HG03066 (cell line): ENCODE measurements around the gene VPS8.

ENCODE experiments used
- ATAC-seq: cut with Tn5 transposase; IDR thresholded peaks from one replicate; pipeline ENCODE4 v1.9.1; 2021; ENCODE audit warnings: low read depth; ENCODE audit not compliant: unreplicated experiment

The VPS8 gene

GRCh38 chr3:184807549-184807948 is 4.4 kb upstream of the VPS8 start:
- no peak for ATAC-seq

DNA sequence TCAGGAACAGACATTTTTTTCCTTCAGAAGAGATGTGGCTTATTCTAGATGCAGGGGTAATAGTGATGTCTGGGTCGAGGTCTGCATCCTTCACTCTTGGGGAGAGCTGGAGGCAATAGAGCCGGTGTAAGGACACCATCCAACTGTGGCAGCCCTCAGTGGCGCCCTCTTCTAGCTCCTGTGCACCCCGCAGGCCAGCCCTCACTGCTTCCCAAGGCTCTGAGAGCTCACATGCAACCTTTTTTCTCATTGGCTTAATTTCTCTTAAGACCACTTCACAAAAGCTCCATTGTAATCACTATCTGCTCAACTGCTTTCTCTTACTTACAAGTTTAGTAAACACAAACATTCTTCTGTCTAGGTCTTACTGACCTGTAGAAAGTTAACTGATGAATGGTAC is 3.9 kb upstream of the VPS8 start:
- ATAC-seq = no peak

DNA sequence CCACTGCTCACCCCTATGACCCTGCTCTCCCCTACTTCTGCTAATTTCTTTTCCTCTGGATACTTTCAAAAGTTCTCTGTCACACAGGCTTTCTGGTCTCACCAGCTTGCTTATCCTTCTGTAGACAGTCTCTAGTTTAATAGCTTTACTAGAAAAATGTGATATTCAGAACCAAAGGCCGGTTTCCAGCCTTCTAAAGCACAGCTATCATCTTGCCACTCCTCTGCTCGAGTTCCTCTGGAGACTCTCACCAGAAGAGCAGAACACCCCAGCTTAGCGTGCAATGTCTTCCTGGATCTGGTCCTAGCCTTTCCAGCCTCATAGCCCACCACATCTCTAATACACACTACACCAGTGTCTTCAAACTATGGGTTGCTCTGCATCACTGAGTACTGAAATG is 1.8 kb upstream of the VPS8 start:
- ATAC-seq = no peak

DNA sequence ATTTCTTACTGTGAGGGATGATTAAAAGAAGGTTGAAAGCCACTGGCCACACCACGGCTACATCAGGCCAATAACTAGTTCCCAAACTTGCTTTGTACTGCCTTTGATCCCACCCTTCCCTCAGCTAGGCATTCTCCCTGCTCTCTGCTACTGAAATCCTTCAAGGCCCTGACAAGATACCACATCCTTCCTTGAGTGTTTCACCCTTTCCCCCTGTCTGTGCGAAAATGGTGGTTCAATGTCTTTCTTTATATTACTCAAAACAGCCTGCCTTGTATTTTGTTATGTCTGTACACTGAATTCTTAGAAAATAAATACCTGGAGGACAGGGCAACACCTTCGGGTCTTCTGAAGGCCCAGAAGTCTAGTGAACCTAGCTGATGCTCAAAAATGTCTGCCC is 932 bp upstream of the VPS8 start:
- no peak for ATAC-seq

DNA sequence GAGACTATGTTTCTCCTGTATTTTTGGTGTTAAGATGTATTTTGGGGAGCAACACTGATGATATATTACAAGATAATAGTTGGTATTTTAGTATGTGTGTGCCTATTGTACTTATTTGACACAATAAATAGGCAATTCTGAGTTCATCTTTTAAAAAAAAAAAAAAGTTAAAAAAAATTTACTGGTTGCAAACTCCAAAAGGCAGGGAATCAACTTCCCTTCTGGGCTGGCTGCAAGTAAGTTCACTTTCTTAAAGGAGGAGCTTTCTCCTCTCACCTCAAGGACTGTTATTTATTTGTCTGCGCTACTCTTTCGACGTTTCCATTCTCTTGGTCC is 335 bp upstream of the VPS8 start:
- no peak for ATAC-seq

DNA sequence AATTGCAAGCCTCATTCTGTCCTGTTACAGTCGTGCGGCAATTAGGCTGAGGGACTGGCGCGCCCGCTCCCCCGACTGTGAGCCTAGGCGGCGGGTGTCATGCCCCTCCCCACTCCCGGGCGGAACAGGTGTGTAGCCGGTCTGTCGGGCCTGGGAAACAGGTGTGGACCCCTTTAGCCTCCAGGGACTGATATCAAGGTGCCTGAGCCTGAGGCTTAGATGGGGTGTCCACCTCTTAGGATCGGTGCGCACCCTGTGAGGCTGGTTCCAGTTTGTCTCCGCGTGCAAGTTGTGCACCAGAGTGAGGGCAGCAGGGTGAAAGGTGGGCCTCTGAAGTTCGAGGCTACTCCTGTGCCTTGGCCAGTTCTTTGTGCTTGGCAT is 686 bp downstream of the VPS8 start:
- peak; percentile 24 for ATAC-seq

GRCh38 chr3:184813357-184813756 is 1.4 kb downstream of the VPS8 start:
- ATAC-seq = no peak

- ATAC-seq = no peak
Measured at GRCh38 chr3:184814214-184814613, 2.2 kb downstream of the VPS8 start.

GRCh38 chr3:184815046-184815930 is 3.3 kb downstream of the VPS8 start:
- no peak for ATAC-seq

DNA sequence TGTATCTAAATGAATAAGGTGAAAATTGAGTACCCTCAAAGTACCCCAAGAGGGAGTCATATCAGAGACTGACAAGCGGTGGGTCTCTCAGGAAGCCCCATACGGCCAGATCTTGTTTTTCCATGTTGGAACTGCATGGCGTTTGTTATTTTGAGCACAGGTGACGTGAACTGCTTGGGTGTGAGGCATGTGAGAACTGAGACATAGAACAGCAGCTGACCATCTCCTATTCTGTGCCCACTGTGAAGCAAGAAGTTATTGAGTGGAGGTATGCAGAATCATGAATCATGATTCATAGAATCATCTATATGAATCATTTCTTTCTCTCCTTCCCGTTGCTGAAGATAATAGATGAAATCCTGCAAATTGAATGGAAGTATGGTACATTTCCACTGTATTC is 4.6 kb downstream of the VPS8 start:
- ATAC-seq = no peak

DNA sequence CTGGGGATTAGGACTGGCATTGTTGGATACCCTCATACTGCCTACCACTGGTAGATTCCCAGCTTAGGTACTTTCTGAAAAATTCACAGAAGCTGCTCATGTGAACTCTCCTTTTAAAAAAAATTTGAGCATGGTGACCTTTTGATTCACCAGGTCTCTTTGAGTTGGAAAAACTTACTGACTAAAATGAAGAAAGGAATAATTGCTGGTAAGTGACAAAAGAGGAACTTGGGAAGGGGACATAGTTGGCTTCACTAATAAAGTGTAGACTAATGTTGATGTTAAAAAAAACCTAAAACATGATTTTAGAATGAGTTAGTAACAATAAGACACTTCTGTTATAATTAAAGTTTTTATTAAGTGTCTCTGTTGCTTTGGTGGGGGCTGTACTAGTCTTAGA is 8.6 kb downstream of the VPS8 start:
- no peak for ATAC-seq

GRCh38 chr3:184821034-184821433 is 9.1 kb downstream of the VPS8 start:
- no peak for ATAC-seq

GRCh38 chr3:184822081-184822480 is 10.1 kb downstream of the VPS8 start:
- ATAC-seq = no peak

DNA sequence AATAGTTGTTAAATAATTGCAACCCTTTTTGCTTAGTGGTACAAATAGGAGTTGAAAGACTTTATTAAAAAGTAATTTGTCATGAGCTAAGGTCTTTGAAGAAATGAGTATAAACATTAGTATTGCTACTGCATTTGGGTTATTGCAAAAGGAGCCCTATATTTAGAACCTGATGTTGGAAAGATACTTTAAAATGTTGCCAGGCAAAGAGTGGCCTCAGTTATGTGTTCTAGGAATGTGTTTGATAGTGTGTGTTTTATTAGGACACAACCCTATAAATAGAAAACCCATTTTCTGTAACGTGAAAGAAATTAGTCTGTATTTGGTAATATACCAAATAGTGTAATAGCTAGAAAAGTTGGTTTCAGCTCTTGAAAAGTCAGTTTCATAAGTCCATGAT is 10.7 kb downstream of the VPS8 start:
- ATAC-seq = no peak

GRCh38 chr3:184823990-184824389 is 12.0 kb downstream of the VPS8 start:
- no peak for ATAC-seq

GRCh38 chr3:184825121-184825820 is 13.3 kb downstream of the VPS8 start:
- ATAC-seq = no peak

GRCh38 chr3:184827572-184827971 is 15.6 kb downstream of the VPS8 start:
- ATAC-seq = no peak

- ATAC-seq = no peak
Measured at GRCh38 chr3:184832044-184832443, 20.1 kb downstream of the VPS8 start.

DNA sequence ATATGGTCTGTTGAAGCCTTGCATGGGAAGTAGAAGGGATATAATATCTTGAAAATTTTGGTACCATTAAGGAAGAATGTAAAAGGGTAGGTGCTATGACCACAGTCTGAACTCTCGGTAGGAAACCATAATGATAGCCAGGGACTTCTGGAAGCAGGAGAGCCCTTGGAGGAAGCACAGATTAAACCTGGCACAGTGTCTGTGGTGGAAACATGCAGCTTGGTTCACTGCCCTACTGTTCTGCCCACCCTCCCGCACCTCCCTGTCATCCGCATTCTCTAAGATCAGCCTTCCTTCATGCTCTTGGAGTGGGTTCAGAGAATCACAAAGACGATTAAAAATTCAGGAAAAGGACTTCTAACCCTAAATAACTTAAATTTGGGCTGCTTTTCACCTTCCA is 20.9 kb downstream of the VPS8 start:
- no peak for ATAC-seq

DNA sequence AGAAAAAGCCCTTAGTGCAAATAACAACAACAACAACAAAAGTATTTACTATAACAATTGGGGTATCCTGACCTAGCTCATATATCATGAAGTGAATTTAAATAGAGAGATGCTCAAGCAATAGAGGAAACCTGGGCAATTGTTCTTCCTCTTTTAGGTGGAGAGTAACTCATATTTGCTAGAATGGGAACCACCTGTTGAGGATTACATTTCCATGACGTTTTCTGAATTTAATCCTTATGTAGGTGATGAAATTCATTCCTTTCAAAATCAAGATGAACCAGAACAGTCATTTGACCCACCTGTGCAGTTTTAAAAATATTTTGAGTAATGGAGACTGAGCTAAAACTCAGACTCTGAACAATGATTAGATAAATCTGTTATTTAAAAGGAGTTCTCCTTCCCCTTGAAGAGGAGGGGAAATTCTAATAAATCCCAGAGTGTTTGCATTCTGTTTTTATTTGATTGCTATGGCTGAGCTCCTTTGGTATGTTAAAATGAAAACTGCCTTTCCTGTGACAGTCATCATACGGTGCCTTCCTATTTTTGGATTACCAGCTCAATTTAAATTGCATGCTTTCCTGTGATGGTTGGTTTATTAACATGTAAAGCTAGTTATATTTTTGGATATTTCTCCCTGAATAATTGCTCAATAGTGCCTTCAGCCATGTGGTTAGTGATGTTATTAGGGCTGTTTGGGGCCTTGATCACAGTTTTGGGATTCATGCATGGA is 24.3 kb downstream of the VPS8 start:
- no peak for ATAC-seq

DNA sequence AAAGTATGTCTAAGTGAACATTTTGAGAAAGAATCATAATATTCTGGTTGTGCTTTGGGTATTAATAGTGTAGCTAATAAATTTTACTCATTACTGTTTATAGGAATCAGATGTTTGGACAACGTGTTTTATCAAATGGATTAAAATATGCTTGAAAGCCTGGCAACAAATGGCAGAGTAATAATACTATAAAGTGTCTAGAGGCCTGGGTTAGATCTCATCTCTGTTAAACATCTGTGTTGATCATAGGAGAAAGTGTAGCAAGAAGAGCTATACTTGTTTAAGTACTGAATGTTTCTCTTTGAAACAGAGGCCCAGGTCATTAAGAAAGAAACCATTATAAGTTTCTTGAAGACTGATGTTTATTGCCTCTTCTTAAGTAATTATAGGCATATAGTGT is 30.5 kb downstream of the VPS8 start:
- no peak for ATAC-seq

DNA sequence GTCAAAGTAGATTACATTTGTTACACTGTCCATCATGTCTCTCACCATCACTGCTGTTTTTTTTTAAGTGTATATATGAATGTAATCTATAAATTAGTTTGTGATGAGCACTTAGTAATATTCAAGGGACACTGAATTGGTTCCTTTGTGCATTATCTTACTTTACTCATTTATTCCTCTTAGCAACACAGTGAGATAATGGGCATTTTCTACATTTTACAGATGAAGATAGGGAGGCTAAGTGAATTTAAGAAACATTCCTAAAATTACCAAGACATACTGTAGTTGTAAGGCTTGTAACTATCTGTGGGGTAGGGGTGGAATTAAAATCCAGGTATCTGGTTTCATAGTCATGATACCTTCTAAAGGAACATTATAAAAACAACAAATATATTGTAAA is 33.9 kb downstream of the VPS8 start:
- no peak for ATAC-seq
